GM12874 (cell line): ENCODE results near the gene KLHL2.

Experiments
- TF ChIP-seq, protein P1 (sequence below): IDR thresholded peaks from 2 replicates; pipeline ENCODE4 v1.5.1; 2011; ENCODE audit warnings: low read depth, mild to moderate bottlenecking, control low read depth, low read length, moderate library complexity; ENCODE audit not compliant: insufficient read depth

KLHL2 gene

DNA sequence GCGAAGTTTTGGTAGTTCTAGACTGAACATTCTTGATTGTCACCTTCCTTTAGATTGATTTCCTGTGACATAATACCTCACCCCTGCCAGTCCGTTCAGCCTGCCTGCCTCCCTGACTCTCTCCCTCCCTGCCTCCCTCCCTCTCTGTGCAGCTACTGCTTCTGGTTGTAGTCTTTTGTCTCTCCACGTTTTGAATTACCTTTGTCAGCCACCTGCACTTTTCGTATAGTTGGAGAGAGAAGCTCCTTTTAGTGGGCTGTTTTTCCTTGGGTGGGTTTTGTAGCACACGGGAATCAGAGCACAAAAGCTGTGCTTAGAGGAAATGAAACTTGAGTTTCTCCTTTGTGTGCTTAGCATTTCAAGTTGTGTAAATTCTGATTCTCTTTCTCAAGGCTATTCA lies 87.5 kb downstream of the KLHL2 start:
- TF ChIP-seq, protein P1, sequence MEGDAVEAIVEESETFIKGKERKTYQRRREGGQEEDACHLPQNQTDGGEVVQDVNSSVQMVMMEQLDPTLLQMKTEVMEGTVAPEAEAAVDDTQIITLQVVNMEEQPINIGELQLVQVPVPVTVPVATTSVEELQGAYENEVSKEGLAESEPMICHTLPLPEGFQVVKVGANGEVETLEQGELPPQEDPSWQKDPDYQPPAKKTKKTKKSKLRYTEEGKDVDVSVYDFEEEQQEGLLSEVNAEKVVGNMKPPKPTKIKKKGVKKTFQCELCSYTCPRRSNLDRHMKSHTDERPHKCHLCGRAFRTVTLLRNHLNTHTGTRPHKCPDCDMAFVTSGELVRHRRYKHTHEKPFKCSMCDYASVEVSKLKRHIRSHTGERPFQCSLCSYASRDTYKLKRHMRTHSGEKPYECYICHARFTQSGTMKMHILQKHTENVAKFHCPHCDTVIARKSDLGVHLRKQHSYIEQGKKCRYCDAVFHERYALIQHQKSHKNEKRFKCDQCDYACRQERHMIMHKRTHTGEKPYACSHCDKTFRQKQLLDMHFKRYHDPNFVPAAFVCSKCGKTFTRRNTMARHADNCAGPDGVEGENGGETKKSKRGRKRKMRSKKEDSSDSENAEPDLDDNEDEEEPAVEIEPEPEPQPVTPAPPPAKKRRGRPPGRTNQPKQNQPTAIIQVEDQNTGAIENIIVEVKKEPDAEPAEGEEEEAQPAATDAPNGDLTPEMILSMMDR: no peak

DNA sequence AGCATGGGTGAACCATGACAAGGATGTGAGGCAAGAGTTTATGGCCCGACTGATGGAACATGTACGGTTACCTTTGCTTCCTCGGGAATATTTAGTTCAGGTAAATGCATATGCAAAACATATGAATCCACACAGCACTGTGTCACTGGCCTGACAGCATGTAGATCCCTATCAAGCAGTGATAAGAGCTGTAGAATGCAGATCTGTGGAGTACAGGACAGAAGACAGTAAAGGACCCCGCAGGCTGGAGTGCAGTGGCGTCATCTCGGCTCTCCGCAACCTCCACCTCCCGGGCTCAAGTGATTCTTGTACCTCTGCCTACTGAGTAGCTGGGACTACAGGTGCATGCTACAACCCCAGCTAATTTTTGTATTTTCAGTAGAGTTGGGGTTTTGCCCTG lies 90.3 kb downstream of the KLHL2 start:
- TF ChIP-seq, protein P1: no peak

DNA sequence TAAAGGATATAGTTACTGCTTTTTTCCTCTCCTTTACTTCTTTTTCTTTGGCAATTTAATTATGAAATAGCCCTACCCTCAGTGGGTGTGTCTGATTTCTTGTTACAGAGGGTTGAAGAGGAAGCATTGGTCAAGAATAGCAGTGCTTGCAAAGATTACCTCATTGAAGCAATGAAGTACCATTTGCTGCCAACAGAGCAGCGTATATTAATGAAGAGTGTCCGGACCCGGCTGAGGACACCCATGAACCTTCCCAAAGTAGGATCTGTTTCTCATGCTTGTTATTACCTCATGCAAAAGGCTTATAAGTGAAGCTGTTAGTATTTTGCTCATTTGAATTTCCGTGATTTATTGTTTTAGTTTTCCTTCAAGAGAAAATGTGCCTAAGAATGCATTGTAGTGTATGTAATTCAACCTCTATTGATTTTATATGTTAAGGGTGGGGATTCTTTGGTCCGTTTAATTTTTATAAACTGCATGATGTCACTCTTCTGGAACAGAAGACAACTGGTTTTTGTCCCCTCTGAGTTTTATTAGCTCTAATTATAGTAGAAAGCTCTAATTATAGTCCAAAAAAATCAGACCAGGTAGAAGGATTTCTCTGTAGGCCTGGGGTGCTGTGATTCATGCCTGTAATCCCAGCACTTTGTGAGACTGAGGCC lies 92.2 kb downstream of the KLHL2 start:
- TF ChIP-seq, protein P1: no peak

DNA sequence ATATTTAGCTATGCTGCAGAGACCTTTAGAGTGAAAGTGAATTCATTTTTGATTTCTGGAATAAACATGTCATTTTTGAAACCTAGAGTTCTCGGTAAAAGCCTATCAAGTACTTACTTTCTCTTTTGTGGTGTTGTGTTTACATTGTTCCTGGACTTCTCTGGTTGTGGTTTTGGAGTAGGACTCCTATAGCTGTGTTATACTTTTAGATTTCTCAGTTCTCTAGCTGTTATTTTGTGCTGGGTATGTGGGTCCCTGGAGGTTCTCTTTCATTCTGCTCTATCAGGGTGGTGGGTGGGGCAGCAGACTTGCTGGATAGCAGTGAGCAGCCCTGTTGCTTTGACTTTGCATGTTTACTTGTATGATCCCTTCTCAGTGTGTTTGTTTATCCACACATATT lies 94.5 kb downstream of the KLHL2 start:
- TF ChIP-seq, protein P1: no peak

DNA sequence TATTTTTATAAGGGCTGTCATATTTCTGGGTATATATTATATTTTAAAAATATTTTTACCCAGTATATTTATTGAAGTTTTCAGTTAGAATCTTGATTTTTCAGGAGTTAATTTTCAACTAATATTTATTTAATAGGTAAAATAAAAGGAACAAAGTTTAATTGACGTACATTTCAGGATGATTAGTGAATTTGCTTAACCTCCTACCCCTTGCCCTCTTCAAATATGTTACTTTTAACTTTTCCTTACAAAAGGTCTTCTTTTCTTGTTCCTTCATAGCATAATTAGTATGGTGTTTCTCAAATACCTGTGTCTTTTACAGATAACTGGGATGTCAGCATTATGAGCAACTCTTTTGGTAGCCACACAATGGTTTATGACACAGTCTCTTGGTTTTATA lies 95.3 kb downstream of the KLHL2 start:
- TF ChIP-seq, protein P1: no peak

DNA sequence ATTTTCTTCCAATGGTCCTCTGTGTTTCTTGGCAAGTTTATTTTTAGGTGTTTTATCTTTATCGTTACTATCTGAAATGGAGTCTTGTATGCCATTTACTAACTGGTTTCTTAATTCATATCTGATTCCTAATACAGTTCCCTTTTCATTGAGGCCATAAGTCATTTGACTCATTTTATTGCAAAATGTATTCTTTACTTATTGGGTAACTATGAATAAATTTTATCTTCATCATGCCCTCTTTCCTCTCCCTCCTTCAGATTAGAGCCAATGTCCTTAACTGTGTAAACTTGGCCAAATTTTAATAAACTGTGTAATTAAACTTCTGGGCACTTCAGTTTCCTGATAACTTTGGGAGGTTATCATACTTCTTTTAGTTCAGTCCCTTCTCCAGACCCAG lies 100.8 kb downstream of the KLHL2 start:
- TF ChIP-seq, protein P1: no peak

DNA sequence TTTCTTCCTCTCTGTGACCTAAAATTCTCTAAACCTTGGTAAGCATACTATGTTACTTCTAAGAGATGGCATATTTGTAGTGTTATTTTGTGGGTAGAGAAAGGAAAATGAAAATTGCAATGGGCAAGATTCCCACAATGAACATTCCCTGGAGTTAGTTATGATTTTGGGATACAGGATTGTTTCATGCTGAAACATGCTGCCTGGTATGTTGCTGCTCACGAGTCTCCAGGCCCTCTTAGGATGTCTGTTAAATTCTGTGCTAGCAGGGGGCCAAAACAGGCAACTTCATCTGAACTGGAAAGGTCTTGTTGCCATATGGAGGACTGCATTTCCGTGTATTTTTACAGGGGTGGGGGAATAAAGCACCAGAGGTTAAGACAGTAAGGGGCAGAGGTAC lies 101.2 kb downstream of the KLHL2 start:
- TF ChIP-seq, protein P1: no peak
